H9 (cell line): ENCODE results near the gene RNASE9. TPM values are rescaled to one million over a fixed set of nuclear protein-coding genes. Genes with fewer than 3 reads are reported as not detected.

Experiments
- DNase-seq: peaks from one replicate; pipeline ENCODE4 v3.0.0-alpha.2; 2017
- H2AFZ ChIP-seq: one replicate; pipeline ENCODE4 v1.6.1; 2013; ENCODE audit warnings: mild to moderate bottlenecking, low read length, control low read depth, moderate library complexity
- H2AK5ac ChIP-seq: 2 replicates; pipeline ENCODE4 v1.6.1; 2013; ENCODE audit warnings: low read length, control low read depth, mixed read lengths; ENCODE audit not compliant: insufficient read length
- H2BK120ac ChIP-seq: one replicate; pipeline ENCODE4 v1.6.1; 2013; ENCODE audit warnings: low read depth, mild to moderate bottlenecking, low read length, control low read depth, inconsistent platforms; ENCODE audit not compliant: poor library complexity, severe bottlenecking
- H2BK12ac ChIP-seq: 2 replicates; pipeline ENCODE4 v1.6.1; 2013; ENCODE audit warnings: low read length, control low read depth, mixed read lengths, low read depth; ENCODE audit not compliant: insufficient read length
- H2BK15ac ChIP-seq: 2 replicates; pipeline ENCODE4 v1.6.1; 2013; ENCODE audit warnings: low read depth, low read length, control low read depth
- H2BK20ac ChIP-seq: one replicate; pipeline ENCODE4 v1.6.1; 2013; ENCODE audit warnings: low read depth, mild to moderate bottlenecking, low read length, control low read depth, inconsistent platforms; ENCODE audit not compliant: poor library complexity, severe bottlenecking
- H2BK5ac ChIP-seq: 2 replicates; pipeline ENCODE4 v1.6.1; 2013; ENCODE audit warnings: low read length, control low read depth, mixed read lengths; ENCODE audit not compliant: insufficient read length
- H3K14ac ChIP-seq: 2 replicates; pipeline ENCODE4 v1.6.1; 2013; ENCODE audit warnings: low read length, control low read depth; ENCODE audit not compliant: insufficient read depth
- H3K18ac ChIP-seq: 2 replicates; pipeline ENCODE4 v1.6.1; 2013; ENCODE audit warnings: low read depth, mild to moderate bottlenecking, mixed read lengths, low read length, control low read depth; ENCODE audit not compliant: insufficient read length
- H3K23ac ChIP-seq: 2 replicates; pipeline ENCODE4 v1.6.1; 2013; ENCODE audit warnings: low read length, control low read depth, mixed read lengths, low read depth; ENCODE audit not compliant: insufficient read length
- H3K23me2 ChIP-seq: 2 replicates; pipeline ENCODE4 v1.6.1; 2013; ENCODE audit warnings: low read depth, mild to moderate bottlenecking, mixed read lengths, low read length, control low read depth; ENCODE audit not compliant: insufficient read length, poor library complexity, severe bottlenecking
- H3K27ac ChIP-seq: 2 replicates; pipeline ENCODE4 v1.5.1; 2013; ENCODE audit warnings: low read length, control low read depth, mixed read lengths, low read depth; ENCODE audit not compliant: insufficient read length
- H3K27me3 ChIP-seq: 2 replicates; pipeline ENCODE4 v1.6.1; 2013; ENCODE audit warnings: low read length, control low read depth, inconsistent platforms; ENCODE audit not compliant: insufficient read depth
- H3K4ac ChIP-seq: 2 replicates; pipeline ENCODE4 v1.6.1; 2013; ENCODE audit warnings: low read depth, mild to moderate bottlenecking, control low read depth, inconsistent platforms, low read length, moderate library complexity
- H3K4me1 ChIP-seq: 2 replicates; pipeline ENCODE4 v1.6.1; 2013; ENCODE audit warnings: low read length, control low read depth, inconsistent platforms; ENCODE audit not compliant: insufficient read depth
- H3K4me2 ChIP-seq: 2 replicates; pipeline ENCODE4 v1.6.1; 2013; ENCODE audit warnings: low read length, control low read depth, mixed read lengths; ENCODE audit not compliant: insufficient read length, insufficient read depth
- H3K56ac ChIP-seq: 2 replicates; pipeline ENCODE4 v1.6.1; 2013; ENCODE audit warnings: low read depth, mild to moderate bottlenecking, mixed read lengths, low read length, control low read depth; ENCODE audit not compliant: insufficient read length
- H3K79me1 ChIP-seq: 2 replicates; pipeline ENCODE4 v1.6.1; 2013; ENCODE audit warnings: low read depth, mild to moderate bottlenecking, moderate library complexity, low read length, control low read depth, inconsistent platforms; ENCODE audit not compliant: insufficient read depth, poor library complexity, severe bottlenecking
- H3K79me2 ChIP-seq: 2 replicates; pipeline ENCODE4 v1.6.1; 2013; ENCODE audit warnings: low read length, control low read depth, inconsistent platforms; ENCODE audit not compliant: insufficient read depth
- H3K9ac ChIP-seq: 2 replicates; pipeline ENCODE4 v1.6.1; 2013; ENCODE audit warnings: low read length, control low read depth, mixed read lengths; ENCODE audit not compliant: insufficient read length; ENCODE audit errors: extremely low read depth
- H3K9me3 ChIP-seq: one replicate; pipeline ENCODE4 v1.6.1; 2013; ENCODE audit warnings: low read depth, low read length, inconsistent platforms; ENCODE audit not compliant: control insufficient read depth
- H3T11ph ChIP-seq: one replicate; pipeline ENCODE4 v1.6.1; 2013; ENCODE audit warnings: mild to moderate bottlenecking, low read length, control low read depth, inconsistent platforms
- H4K20me1 ChIP-seq: one replicate; pipeline ENCODE4 v1.6.1; 2013; ENCODE audit not compliant: control insufficient read depth, insufficient read length, insufficient read depth
- H4K5ac ChIP-seq: 2 replicates; pipeline ENCODE4 v1.6.1; 2013; ENCODE audit warnings: low read depth, mild to moderate bottlenecking, mixed read lengths, low read length, control low read depth; ENCODE audit not compliant: insufficient read length
- H4K8ac ChIP-seq: replicated peaks from 2 replicates; pipeline ENCODE4 v1.6.1; 2013; ENCODE audit warnings: low read length, control low read depth, mixed read lengths, low read depth; ENCODE audit not compliant: insufficient read length
- H4K91ac ChIP-seq: 2 replicates; pipeline ENCODE4 v1.6.1; 2013; ENCODE audit warnings: low read depth, mild to moderate bottlenecking, moderate library complexity, mixed read lengths, low read length, control low read depth; ENCODE audit not compliant: insufficient read length
- H3K27ac Mint-ChIP-seq, 3 experiments: 2 replicates in 2 of 3; 3 replicates in 1 of 3; pipeline ENCODE4 v1.8.0; 2020 to 2021; ENCODE audit warnings: mixed read lengths in 3 of 3, mild to moderate bottlenecking in 1 of 3, moderate library complexity in 1 of 3
- H3K27me3 Mint-ChIP-seq: 2 replicates; pipeline ENCODE4 v1.8.0; 2021; ENCODE audit warnings: low read depth, mild to moderate bottlenecking, moderate library complexity, mixed read lengths
- H3K36me3 Mint-ChIP-seq, 3 experiments: 2 replicates in 2 of 3; 3 replicates in 1 of 3; pipeline ENCODE4 v1.8.0; 2020 to 2021; ENCODE audit warnings: low read depth in 3 of 3, mixed read lengths in 3 of 3; ENCODE audit not compliant: insufficient read depth in 1 of 3
- H3K4me1 Mint-ChIP-seq, 2 experiments: 2 replicates each; pipeline ENCODE4 v1.8.0; 2020; ENCODE audit warnings: mixed read lengths in 2 of 2
- H3K4me3 Mint-ChIP-seq, 2 experiments: 2 replicates in 1 of 2; 3 replicates in 1 of 2; pipeline ENCODE4 v1.8.0; 2020 to 2021; ENCODE audit warnings: mild to moderate bottlenecking in 2 of 2, mixed read lengths in 2 of 2, moderate library complexity in 1 of 2
- H3K9me3 Mint-ChIP-seq, 2 experiments: 2 replicates in 1 of 2; 3 replicates in 1 of 2; pipeline ENCODE4 v1.8.0; 2020; ENCODE audit warnings: mild to moderate bottlenecking in 2 of 2, mixed read lengths in 2 of 2, moderate library complexity in 1 of 2
- CTCF ChIP-seq: fragments of 200-600 bp; sonication (generic); conservative IDR thresholded peaks from 3 replicates; pipeline ENCODE4 v1.8.0; 2021; ENCODE audit warnings: antibody characterized with exemption, mild to moderate bottlenecking
- WGBS: extraction: QIAGEN DNeasy Blood & Tissue Kit; methylation state at CpG from one replicate; pipeline ENCODE4 v1.1.7; 2013; ENCODE audit warnings: missing lambda C conversion rate, low lambda C conversion rate, mixed read lengths; ENCODE audit not compliant: insufficient read length; ENCODE audit errors: extremely low coverage; 5-methylcytosine and 5-hydroxymethylcytosine counted together
- total RNA-seq: library from RNA; stranded (reverse); gene quantifications from 2 replicates; pipeline ENCODE4 v1.2.1, GENCODE V29; 2021

Gene RNASE9
- total RNA-seq, 1 experiment from 2014 or later = not detected

- Histone ChIP-seq H3K4me2 (no peak overlapping the region), H3K23me2 (no peaks in the 10 kb centered on the region), H4K20me1 (no peaks in the 10 kb centered on the region), H2BK12ac (no peak overlapping the region), H3K4ac (no peak overlapping the region), H4K5ac (no peak overlapping the region), H3K9me3 (peaks cover 2% of the 10 kb centered on the region), H3K27ac (no peak overlapping the region), H3K27me3 (no peaks in the 10 kb centered on the region), H3T11ph (no peak overlapping the region), H3K9ac (no peak overlapping the region), H2AK5ac (no peak overlapping the region), H3K79me2 (no peaks in the 10 kb centered on the region), H3K56ac (no peak overlapping the region), H4K8ac (no peak overlapping the region), H3K23ac (no peak overlapping the region), H2BK120ac (no peak overlapping the region), H2BK15ac (no peak overlapping the region), H3K4me1 (peaks cover 2% of the 10 kb centered on the region; the same call in 1 of the 2 replicates), H4K91ac (no peak overlapping the region), H3K18ac (no peak overlapping the region), H2AFZ (no peak overlapping the region), H3K79me1 (no peaks in the 10 kb centered on the region), H3K14ac (no peak overlapping the region), H2BK5ac (no peak overlapping the region), H2BK20ac (no peak overlapping the region)
- Mint-ChIP-seq H3K4me3 (no peak overlapping the region), H3K4me1 (peaks cover 42 to 49% of the 10 kb centered on the region in 2 experiments), H3K27ac (no peak overlapping the region), H3K36me3 (peaks cover 6 to 13% (median 12%) of the 10 kb centered on the region in 3 experiments), H3K27me3 (no peaks in the 10 kb centered on the region), H3K9me3 (peaks cover 8 to 16% of the 10 kb centered on the region in 2 experiments)
- no peak for DNase-seq
- TF ChIP-seq CTCF = no peak
- WGBS = no CpG with 5 or more reads among the region's 1 CpG
These were observed 3.1 kb upstream of the RNASE9 start for GRCh38 chr14:20563971-20564370.
